Subcutaneous adipose tissue (tissue), 4 donors: Measurements from ENCODE around the gene CEP131. TPM values are rescaled to one million over a fixed set of nuclear protein-coding genes. Genes with fewer than 3 reads are reported as not detected.

Experiments
- total RNA-seq, 4 donors: library from RNA; depleted of rRNA; stranded (reverse); fragments of >200 nt; gene quantifications; one replicate each; pipeline ENCODE4 v1.1.0, GENCODE V29; 2016
- TF ChIP-seq, protein P1 (sequence below): fragments of 450-650 bp; IDR thresholded peaks from one replicate; pipeline ENCODE4 v1.5.1; 2016; ENCODE audit warnings: low read depth, mild to moderate bottlenecking, control low read depth, antibody characterized with exemption, moderate library complexity

CEP131 gene
- total RNA-seq, 4 donors from 2014 or later, result 1.6 to 8.1 (median 5.4) TPM

DNA sequence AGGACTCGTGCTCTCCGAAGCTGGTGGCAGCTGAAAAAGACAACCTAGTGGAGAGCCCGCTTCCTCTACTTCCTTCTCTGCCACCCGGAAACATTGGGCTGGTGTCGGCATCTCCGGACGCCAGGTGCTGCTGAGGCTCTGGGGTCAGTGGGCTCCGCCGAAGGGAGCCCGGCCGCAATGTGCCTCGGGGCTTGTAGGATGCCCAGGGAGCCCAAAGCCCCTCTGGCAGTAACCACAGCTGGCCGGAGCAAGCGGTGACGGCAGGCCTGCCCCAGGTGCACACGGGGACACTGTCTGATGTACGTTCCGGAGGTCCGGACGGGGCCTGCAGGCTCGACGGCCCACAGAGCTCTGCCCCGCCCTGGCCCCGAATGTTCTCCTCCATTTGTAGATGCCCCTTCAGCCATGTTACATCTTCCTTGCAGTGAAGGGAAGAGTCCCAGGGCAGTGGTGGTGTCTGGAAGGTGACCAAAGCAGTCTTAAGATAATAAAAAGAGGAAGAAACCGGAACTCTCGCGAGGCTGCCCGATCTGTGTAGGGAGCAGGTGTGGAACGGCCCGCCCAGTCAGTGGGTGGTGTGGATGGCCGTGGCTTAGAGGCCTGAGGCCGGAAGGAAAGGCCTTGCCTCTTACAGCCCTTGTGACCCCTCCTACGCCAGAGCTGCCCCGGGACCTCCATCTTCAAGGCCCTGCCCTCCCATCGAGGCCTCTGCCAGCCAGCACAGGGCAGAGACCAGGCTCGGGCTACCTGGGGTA, 39.0 kb upstream of the CEP131 start:
- TF ChIP-seq, protein P1, sequence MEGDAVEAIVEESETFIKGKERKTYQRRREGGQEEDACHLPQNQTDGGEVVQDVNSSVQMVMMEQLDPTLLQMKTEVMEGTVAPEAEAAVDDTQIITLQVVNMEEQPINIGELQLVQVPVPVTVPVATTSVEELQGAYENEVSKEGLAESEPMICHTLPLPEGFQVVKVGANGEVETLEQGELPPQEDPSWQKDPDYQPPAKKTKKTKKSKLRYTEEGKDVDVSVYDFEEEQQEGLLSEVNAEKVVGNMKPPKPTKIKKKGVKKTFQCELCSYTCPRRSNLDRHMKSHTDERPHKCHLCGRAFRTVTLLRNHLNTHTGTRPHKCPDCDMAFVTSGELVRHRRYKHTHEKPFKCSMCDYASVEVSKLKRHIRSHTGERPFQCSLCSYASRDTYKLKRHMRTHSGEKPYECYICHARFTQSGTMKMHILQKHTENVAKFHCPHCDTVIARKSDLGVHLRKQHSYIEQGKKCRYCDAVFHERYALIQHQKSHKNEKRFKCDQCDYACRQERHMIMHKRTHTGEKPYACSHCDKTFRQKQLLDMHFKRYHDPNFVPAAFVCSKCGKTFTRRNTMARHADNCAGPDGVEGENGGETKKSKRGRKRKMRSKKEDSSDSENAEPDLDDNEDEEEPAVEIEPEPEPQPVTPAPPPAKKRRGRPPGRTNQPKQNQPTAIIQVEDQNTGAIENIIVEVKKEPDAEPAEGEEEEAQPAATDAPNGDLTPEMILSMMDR, result no peak

DNA sequence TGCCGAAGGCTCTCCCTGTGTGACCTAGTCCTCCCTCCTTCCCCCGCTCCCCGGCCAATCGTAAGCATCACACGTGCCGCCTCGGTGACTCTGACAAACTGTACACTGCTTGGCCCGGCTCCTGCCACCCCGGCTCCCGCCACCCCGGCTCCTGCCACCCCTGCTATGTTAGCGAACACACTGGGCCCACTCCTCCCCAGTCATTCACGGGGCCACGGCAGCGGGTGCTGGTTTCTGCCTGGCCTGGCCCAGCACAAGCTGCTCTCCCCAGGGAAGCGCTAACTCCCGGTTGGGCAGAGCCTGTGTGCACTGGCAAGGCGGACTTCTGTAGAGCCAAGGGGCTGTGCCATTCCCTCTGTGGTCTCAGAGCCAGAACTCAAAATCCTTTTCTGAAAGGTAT, 38.3 kb upstream of the CEP131 start:
- TF ChIP-seq, protein P1, result no peak

DNA sequence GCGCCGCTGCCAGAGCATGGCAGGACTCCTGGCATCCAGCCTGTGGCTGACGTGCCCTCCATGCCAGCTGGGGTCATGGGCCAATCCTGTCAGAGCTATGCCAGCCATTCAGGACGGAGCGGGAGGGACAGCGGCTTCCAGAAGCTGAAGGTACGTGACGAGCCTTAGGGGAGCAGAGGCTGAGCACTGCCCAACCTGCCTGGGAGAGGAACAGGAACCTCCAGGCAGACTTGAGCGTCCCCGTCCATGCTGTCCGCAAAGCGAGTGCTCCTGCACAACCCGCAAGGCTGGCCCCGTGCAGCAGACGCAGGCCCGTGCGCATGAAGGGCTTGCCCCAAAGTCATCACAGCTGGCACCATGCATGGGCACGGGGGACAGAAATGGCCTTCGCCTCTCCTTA, 37.9 kb upstream of the CEP131 start:
- TF ChIP-seq, protein P1, result no peak

DNA sequence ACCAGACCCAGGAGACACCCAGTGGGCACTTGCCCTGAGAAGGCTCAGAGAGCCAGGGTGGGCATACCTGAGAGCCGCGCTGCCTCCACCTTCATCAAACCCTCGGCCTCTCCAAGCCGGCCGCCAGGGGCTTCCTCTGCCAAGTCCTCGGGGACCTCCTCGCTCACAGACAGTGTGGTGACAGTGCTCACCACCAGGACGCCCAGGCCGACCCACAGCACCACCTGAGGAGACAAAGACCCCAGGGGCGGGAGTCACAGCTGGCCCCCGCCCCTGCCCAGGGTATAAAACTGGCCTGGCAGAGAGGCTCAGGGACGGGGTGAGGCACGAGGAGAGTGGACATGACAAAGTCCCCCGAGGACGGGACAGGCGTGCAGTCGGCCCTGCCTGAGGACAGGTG, 37.4 kb upstream of the CEP131 start:
- TF ChIP-seq, protein P1, result no peak

DNA sequence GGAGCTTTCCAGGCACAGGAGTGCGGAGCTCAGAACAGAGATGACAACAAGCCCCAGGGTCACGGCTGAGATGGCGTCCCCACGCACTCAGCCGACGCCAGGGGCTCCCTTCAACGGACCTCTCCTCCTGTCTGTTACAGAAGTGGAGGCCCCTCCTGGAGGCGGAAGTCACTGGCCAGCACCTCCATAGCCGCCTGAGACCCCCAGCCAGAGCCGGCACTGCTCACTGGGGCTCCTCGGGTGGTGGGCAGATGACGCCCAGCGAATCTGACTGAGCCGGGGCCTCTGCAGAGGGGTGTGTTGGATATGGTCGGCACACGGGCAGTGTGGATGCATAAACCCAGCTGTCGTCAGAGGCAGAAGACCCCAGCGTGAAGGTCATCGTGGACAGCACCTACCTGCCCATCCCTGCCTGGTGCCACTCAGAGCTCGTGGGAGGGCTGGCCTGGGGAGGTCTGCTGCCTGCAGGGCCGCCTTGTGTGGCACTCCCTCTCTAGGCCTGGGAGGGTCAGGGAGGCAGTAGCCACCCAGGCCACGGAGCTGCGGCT, 36.4 kb upstream of the CEP131 start:
- TF ChIP-seq, protein P1, result no peak

DNA sequence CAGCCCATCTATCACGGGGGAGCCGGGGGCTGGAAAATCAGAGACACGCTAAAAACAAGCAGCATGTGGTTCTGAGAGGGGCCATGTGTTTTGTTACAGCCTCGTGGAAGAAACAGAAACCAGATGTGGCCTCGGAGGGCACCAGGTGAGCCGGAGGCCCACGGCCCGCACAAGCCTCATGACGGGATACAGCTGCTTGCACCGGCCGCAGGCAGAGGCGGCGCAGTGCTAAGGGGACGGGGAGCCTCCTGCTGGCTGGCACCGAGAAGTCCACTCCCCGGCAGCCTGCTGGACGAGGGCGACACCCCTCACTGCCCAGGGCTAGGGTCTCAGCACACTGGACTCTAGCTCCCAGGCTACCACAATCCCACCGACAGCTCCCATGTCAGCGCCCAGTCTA, 35.5 kb upstream of the CEP131 start:
- TF ChIP-seq, protein P1, result no peak

DNA sequence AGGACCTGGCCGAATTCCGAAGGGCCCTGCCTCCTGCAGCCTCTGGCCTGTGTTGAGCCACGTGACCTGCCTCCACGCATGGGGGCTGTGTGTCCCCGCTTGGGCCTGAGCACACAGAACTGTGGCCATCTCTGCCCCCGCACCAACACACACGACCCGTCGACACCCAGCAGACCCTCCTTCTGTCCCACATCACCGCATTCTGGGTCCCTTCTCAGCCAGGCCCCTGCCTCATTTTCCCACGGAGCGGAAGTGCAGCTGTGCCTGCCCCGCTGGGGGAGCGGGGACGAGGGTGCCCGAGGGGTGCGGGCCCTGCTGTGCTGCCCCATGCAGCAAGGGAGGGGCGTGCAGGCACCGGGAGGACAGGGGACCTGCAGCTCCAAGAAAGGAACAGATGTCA, 34.8 kb upstream of the CEP131 start:
- TF ChIP-seq, protein P1, result no peak
